Omental fat pad (tissue), 4 donors: ENCODE measurements around the gene ADK. TPM values are rescaled to one million over a fixed set of nuclear protein-coding genes. Genes with fewer than 3 reads are reported as not detected.

Source experiments
- ATAC-seq: fragments of 150-250 bp; one replicate; pipeline ENCODE4 v1.9.1; 2016; ENCODE audit warnings: mild to moderate bottlenecking, moderate library complexity; ENCODE audit not compliant: low FRiP score
- DNase-seq: peaks from one replicate; pipeline ENCODE4 v3.0.0-alpha.2; 2019; ENCODE audit warnings: low spot score
- CTCF ChIP-seq, 3 donors: fragments of 450-650 bp; IDR thresholded peaks; one replicate each; pipeline ENCODE4 v1.5.1; 2016 to 2017; ENCODE audit warnings: antibody characterized with exemption in 3 of 3, mild to moderate bottlenecking in 3 of 3, moderate library complexity in 2 of 3
- total RNA-seq, 4 donors: library from RNA; depleted of rRNA; stranded (reverse); fragments of >200 nt; gene quantifications; one replicate each; pipeline ENCODE4 v1.1.0, GENCODE V29; 2016

ADK gene
- total RNA-seq, 4 donors from 2014 or later: 19.4 to 23.3 (median 22.0) TPM

DNA sequence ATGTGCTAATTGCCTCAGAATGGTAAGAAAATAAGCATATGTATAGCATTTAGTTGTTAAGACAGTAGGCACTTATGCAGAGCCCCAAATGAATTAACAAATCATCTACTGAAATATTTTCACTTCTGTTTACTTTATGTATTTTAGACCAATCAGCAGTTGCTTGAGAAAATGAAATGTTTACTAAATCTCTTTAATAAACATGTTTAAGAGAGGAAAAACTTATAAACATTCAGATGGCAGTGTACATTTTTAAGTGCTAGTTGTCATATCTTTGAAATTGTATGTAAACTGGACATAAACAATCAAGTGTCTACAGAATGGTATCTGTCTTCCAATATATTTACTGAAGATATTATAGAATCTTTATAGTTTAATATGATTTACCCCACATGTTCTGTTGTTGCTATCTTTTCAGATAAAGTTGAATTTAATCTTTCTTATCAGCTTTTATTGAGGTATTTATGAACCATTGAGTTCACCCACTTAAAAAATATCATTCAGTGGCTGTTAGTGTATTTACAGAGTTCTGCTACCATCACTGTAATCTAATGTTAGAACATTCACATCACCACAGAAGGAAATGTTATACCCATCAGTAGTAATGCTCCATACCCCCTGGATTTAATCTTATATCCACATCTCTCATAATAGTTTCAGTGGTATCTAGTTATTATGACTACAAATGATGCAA is 264.3 kb downstream of the ADK start:
- TF ChIP-seq CTCF (IDR thresholded peaks at IDR 0.05): no peak
- DNase-seq (no peak), ATAC-seq (no peak)

DNA sequence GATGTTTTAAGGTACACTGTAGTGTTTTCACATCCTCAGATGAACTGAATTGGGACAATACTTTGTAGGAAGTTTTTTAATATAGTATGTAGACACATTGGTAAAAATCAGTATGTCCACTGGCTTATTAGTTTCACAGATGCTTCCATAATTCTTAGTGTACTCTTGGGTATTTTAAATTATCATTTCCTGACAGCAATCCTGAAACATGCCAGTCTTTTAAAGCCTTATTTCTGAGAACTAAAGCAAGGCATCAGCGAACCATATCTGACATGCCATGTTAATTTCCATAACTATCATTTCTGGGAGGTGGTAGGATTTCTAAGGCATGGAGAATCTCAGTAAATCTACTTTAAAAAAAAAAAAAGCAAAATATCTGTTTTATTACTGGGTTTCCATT is 266.4 kb downstream of the ADK start:
- ATAC-seq (no peak), DNase-seq (no peak)
- no peak for TF ChIP-seq CTCF (IDR thresholded peaks at IDR 0.05)

DNA sequence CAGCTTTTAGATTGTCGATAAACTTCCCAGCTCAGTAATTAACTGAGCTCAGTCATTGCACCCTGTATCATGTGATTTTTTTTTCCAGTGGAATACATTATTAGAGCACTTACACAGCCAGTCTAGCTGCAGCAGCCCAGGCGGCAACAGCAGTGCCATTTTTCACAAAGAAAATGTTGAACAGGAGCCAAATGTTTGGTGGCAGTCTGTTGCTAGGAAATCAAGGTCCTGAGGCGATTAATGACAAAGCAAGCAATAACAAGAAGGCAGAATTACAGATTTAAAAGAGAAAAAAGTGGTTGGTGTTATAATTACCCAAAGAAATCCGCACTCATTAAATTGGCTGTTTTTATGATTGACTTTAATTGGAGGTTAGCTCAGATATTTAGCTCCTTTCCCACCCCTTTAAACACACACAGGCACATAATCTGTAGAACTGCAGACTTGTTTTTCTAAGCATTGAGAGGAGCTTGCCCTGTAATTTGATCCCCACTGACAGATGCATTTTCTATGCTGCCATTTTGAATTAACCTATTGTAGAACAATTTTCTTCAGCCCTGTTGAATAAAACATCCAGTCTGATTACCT is 267.4 kb downstream of the ADK start:
- no peak for DNase-seq
- TF ChIP-seq CTCF (IDR thresholded peaks at IDR 0.05): no peak
- ATAC-seq: no peak

- no peak for ATAC-seq
These were observed 268.5 kb downstream of the ADK start for GRCh38 chr10:74419491-74419951.

DNA sequence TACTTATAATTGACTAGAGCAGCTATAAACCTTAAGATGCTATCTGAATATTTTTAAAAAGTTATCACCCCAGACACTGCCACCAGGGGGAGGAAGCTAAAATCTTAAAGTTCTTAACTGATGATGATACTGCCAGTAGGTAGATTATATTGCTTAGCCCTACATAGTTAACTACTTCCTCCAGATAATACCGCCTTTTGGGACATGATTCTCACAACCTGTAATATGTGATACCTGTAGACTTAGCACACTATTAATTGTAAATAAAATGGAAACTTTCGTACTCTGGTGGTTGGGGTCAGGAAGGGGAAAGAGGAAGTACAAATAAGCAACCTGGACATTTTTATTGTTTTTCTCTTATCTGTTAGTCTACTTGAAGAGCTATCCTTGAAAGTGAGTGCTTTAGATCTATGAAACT is 268.9 kb downstream of the ADK start:
- ATAC-seq: no peak
- no peak for TF ChIP-seq CTCF (IDR thresholded peaks at IDR 0.05)
- no peak for DNase-seq

More at GRCh38 chr10:74419491-74419951, 268.5 kb downstream of the ADK start:
- no peak for DNase-seq
- no peak for TF ChIP-seq CTCF (IDR thresholded peaks at IDR 0.05)

DNA sequence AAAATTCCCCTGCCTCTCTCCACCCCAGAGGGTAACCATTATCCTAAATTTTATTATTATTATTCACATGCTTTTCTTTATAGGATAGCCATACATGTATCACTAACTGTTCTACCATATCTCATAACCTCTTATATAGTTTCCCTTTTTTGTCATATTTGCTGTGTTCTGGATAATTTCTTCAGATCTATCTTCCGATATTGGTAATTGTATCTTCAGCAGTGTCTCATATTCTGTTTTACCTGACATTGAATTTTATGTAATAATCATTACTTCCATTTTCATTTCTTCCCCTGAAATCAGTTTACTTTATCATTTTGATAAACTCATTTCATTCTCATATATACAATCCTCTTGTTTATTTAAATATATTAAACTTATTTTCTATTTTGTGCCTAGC is 273.5 kb downstream of the ADK start:
- no peak for DNase-seq
- ATAC-seq: no peak
- TF ChIP-seq CTCF (IDR thresholded peaks at IDR 0.05): no peak
